ENCODE results near the gene HOXC10. TPM values are rescaled to one million over a fixed set of nuclear protein-coding genes. Genes with fewer than 3 reads are reported as not detected.

Gene HOXC10
- total RNA-seq, 4 donors from 2014 or later, result 1.0 TPM; not detected in 3

DNA sequence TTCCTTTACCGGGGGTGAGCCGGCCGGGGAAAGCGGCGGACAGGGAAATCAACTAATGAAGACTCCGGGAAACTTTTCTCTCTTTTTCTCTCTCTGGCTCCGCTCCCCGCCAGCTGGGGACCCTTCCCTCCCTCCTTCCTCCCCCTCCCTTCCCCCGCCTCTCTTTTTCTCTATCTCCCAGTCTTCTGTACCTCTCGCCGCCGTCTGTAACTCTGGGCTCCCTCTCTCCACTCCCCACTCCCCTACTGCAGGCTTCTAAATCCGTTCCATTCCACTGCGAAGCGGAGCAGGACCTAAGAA, 18.9 kb upstream of the HOXC10 start:
- Histone ChIP-seq H3K36me3 (no peaks in the 10 kb centered on the region), H3K27me3 (peaks cover 0 to 90% of the 10 kb centered on the region in 2 donors), H3K9me3 (no peaks in the 10 kb centered on the region), H3K4me3 (no peak overlapping the region), H3K27ac (no peak overlapping the region), H3K4me1 (peaks cover 0 to 12% (median 4%) of the 10 kb centered on the region in 4 donors)
- TF ChIP-seq POLR2A (IDR thresholded peaks at IDR 0.05), result no peak
- TF ChIP-seq, protein P1, sequence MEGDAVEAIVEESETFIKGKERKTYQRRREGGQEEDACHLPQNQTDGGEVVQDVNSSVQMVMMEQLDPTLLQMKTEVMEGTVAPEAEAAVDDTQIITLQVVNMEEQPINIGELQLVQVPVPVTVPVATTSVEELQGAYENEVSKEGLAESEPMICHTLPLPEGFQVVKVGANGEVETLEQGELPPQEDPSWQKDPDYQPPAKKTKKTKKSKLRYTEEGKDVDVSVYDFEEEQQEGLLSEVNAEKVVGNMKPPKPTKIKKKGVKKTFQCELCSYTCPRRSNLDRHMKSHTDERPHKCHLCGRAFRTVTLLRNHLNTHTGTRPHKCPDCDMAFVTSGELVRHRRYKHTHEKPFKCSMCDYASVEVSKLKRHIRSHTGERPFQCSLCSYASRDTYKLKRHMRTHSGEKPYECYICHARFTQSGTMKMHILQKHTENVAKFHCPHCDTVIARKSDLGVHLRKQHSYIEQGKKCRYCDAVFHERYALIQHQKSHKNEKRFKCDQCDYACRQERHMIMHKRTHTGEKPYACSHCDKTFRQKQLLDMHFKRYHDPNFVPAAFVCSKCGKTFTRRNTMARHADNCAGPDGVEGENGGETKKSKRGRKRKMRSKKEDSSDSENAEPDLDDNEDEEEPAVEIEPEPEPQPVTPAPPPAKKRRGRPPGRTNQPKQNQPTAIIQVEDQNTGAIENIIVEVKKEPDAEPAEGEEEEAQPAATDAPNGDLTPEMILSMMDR (IDR thresholded peaks at IDR 0.05), result no peak
- DNase-seq, result no peak

DNA sequence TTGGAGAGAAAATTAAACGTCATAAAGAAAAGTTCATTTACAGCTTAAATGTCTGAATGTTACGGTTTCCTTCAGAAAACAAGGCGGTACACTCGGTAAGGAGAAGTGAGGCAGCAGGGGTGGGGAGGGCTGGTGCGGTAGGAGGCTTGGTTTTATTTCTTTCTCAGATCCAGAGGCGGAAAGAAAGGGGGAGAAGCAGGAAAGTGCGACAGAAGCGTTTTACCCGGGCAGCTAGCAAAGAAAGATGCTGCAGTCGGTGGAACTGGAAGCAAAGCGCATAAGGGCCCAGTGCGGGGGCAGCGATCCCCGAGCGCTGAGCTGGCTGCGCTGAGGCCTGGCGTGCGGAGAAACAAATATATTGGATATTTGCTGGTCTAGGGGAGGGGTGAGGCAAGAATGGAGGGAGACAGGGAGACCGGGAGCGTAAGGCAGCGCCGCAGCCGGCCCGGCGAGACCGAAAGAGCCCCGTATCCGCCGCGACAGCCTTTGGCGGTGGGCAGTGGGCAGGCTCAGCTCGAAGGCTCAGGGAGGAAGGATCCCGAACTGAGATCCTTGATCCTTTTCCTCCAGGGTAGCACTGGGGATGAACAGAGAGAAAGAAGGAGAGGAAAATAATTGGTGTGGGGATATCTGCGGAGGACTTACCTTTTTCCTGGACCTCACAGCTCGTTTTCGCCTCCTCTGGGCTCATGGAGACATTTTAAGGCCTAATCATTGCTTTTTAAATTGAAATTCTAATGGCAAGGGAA, 18.4 kb upstream of the HOXC10 start:
- DNase-seq, result no peak
- no peak overlapping the region for H3K27ac ChIP-seq
- no peak for TF ChIP-seq POLR2A (IDR thresholded peaks at IDR 0.05)
- TF ChIP-seq, protein P1 (IDR thresholded peaks at IDR 0.05), result no peak
- H3K36me3 ChIP-seq, result no peaks in the 10 kb centered on the region
- no peak overlapping the region for H3K4me3 ChIP-seq
- H3K27me3 ChIP-seq, result peaks cover 0 to 86% of the 10 kb centered on the region in 2 donors
- H3K9me3 ChIP-seq, result no peaks in the 10 kb centered on the region
- peaks cover 0 to 7% (median 4%) of the 10 kb centered on the region in 4 donors for H3K4me1 ChIP-seq

DNA sequence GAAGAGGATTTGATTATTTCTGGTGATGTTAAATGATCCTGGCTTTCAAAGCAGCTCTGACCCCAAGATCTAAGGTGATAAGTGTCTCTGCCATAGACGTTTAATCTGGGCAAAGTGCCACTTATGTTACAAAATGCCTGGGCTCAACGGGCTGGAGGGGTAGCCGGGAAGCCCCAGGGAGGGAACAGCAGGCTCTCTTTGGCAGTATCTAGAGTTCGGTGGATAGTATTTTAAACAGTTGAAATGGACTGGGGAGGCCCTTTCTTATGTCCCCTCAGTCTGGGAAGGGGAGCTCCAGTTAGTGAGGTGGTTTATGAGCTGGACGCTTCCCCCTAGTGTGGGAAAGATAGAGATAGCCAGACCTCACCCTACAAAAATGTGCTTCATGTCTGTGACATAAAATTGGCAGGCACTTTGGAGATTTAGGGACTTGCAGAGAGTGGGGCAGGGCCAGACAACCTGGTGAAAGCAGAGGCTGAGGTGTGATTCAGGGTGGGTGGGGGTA, 17.5 kb upstream of the HOXC10 start:
- no peak for DNase-seq
- no peaks in the 10 kb centered on the region for H3K36me3 ChIP-seq
- peaks cover 0 to 5% (median 4%) of the 10 kb centered on the region in 4 donors for H3K4me1 ChIP-seq
- H3K4me3 ChIP-seq, result no peak overlapping the region
- H3K27ac ChIP-seq, result no peak overlapping the region
- H3K9me3 ChIP-seq, result no peaks in the 10 kb centered on the region
- TF ChIP-seq, protein P1 (IDR thresholded peaks at IDR 0.05), result no peak
- no peak for TF ChIP-seq POLR2A (IDR thresholded peaks at IDR 0.05)
- H3K27me3 ChIP-seq, result peaks cover 0 to 89% of the 10 kb centered on the region in 2 donors

DNA sequence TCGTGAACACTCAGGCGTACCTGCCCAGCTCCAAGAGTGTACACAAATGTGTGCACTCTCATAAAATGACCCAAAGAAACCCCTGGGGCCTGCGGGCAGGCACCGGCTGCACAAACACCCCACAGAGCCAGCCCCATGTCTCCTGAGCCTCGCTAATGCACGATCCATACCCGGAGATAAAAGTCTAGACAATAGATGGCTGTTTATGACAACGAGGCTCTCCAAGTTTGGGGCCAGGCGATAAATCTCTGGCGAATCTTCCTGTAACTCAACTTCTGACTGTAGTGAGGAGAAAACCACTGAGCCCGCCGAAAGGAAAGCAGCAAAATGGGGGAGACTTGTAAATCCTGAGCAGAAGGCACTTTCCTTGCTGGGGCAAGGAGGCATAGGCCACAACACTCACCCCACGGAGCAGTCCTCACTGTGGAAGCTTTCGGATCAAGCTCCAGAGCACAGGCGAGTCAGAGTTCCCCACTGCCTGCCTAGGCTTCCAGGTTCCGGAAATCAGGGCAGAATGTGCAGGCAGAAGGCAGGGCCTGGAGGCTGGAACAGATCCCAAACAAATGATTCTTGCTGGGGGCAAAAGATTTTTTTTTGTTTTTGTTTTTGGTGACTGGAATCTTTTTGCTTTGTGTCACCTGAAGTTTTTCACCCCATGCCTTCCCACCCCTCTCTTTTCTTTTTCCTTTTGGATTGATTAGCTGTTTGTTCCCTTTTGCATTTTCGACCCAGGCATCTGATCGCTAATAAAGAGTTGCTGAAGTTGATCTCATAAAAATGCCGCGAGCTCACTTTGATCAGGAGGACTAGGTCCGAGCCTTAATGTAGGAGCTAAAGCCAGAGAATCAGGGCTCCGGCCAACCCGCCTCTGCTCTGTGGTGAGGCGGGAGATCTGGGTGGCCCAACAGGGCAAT, 16.5 kb upstream of the HOXC10 start:
- TF ChIP-seq, protein P1 (IDR thresholded peaks at IDR 0.05), result no peak
- no peak for TF ChIP-seq POLR2A (IDR thresholded peaks at IDR 0.05)

DNA sequence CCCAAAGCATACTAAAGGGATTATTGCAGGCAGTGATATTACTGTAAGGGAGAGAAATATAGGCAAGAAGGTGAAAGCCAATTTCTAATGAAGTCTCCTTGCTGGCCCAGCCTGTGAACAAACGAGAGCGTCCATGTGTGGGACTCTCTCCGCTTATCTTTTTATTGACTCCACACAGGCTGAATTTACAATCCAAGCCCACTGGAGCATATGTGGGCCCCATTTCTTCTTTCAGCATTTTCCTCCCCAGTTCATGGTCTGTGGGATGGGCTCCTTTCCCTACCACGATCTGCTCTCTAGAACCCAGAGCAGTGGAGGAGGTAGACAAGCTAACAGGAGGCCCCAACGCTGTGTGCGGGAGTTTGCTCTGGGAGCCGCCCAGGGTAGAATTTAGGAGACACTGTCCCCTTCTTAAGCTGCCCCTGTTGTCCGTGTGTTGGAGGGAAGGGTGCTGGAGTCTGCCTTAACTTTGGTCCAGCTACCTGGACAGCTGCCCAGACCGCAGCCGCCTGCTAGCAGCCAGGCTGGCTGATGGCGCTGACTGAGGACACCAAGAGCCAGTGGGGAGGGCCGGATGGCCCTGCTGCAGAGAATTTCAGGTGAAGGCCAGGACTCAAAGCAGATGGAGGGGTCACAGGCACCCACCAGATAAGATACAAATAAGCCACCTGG, 15.2 kb upstream of the HOXC10 start:
- no peak for DNase-seq
- no peaks in the 10 kb centered on the region for H3K36me3 ChIP-seq
- peaks cover 0 to 6% (median 0%) of the 10 kb centered on the region in 4 donors for H3K9me3 ChIP-seq
- H3K27me3 ChIP-seq, result peaks cover 0 to 90% of the 10 kb centered on the region in 2 donors
- TF ChIP-seq, protein P1 (IDR thresholded peaks at IDR 0.05), result no peak
- no peak for TF ChIP-seq POLR2A (IDR thresholded peaks at IDR 0.05)
- H3K4me3 ChIP-seq, result no peak overlapping the region
- H3K4me1 ChIP-seq, result peaks cover 0 to 19% (median 10%) of the 10 kb centered on the region in 4 donors
- H3K27ac ChIP-seq, result no peak overlapping the region

More for the DNA sequence above, 16.5 kb upstream of the HOXC10 start:
- H3K27ac ChIP-seq, result no peak overlapping the region
- H3K36me3 ChIP-seq, result no peaks in the 10 kb centered on the region
- no peak for DNase-seq
- H3K4me3 ChIP-seq, result no peak overlapping the region
- peaks cover 0 to 6% (median 5%) of the 10 kb centered on the region in 4 donors for H3K4me1 ChIP-seq
- peaks cover 0 to 3% (median 0%) of the 10 kb centered on the region in 4 donors for H3K9me3 ChIP-seq
- peaks cover 0 to 90% of the 10 kb centered on the region in 2 donors for H3K27me3 ChIP-seq
